Measurements from ENCODE around the gene TASOR.

- TF ChIP-seq, protein P1, sequence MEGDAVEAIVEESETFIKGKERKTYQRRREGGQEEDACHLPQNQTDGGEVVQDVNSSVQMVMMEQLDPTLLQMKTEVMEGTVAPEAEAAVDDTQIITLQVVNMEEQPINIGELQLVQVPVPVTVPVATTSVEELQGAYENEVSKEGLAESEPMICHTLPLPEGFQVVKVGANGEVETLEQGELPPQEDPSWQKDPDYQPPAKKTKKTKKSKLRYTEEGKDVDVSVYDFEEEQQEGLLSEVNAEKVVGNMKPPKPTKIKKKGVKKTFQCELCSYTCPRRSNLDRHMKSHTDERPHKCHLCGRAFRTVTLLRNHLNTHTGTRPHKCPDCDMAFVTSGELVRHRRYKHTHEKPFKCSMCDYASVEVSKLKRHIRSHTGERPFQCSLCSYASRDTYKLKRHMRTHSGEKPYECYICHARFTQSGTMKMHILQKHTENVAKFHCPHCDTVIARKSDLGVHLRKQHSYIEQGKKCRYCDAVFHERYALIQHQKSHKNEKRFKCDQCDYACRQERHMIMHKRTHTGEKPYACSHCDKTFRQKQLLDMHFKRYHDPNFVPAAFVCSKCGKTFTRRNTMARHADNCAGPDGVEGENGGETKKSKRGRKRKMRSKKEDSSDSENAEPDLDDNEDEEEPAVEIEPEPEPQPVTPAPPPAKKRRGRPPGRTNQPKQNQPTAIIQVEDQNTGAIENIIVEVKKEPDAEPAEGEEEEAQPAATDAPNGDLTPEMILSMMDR (conservative IDR thresholded peaks at IDR 0.05) = no peak
- TF ChIP-seq ZFX (IDR thresholded peaks at IDR 0.05) = no peak
Measured at GRCh38 chr3:56732109-56732508, 49.0 kb upstream of the TASOR start.

Measured in C4-2B (cell line).